PC-9 (cell line): Measurements from ENCODE around the gene TOM1L2. TPM values are rescaled to one million over a fixed set of nuclear protein-coding genes. Genes with fewer than 3 reads are reported as not detected.

Source experiments
- BruUV-seq: library from RNA; stranded (reverse); fragments of 400-500 nt; replicated peaks from 2 replicates; lab custom pipeline; 2021; lab: Mats Ljungman, UMichigan
- CTCF ChIA-PET: fragments of 300-600 bp; sonication (Branson Sonifier 250); formaldehyde crosslinking; loops from one replicate; lab custom pipeline; 2022; ENCODE audit warnings: antibody characterized with exemption; lab: Charles Lee
- POLR2A ChIA-PET: fragments of 300-600 bp; sonication (Branson Sonifier 250); formaldehyde crosslinking; loops from one replicate; lab custom pipeline; 2022; ENCODE audit warnings: antibody characterized with exemption; ENCODE audit not compliant: unreplicated experiment; lab: Charles Lee
- DNase-seq, 2 experiments: peaks; one replicate each; pipeline versions ENCODE4 v3.0.0 to v3.0.0-alpha.2; 2015 to 2022; ENCODE audit warnings: mixed read lengths in 1 of 2
- H2AFZ ChIP-seq: fragments of 200-600 bp; sonication (generic); 2 replicates; pipeline ENCODE4 v1.8.1; 2017; ENCODE audit warnings: antibody characterized with exemption
- H3F3A ChIP-seq: fragments of 200-600 bp; sonication (generic); 2 replicates; pipeline ENCODE4 v1.8.1; 2017; ENCODE audit warnings: antibody characterized with exemption, mild to moderate bottlenecking, low read depth; ENCODE audit not compliant: insufficient read depth
- H3K27ac ChIP-seq: fragments of 200-600 bp; sonication (generic); 2 replicates; pipeline ENCODE4 v1.6.1; 2016; ENCODE audit warnings: mixed run types
- H3K27me3 ChIP-seq: fragments of 200-600 bp; sonication (generic); 2 replicates; pipeline ENCODE4 v1.6.1; 2016; ENCODE audit warnings: low read depth, mixed run types; ENCODE audit not compliant: insufficient read depth
- H3K36me3 ChIP-seq: fragments of 200-600 bp; sonication (generic); 2 replicates; pipeline ENCODE4 v1.6.1; 2016; ENCODE audit warnings: low read depth, mixed run types
- H3K4me1 ChIP-seq: fragments of 200-600 bp; sonication (generic); replicated peaks from 2 replicates; pipeline ENCODE4 v1.6.1; 2016; ENCODE audit warnings: mixed run types; ENCODE audit not compliant: insufficient read depth
- H3K4me2 ChIP-seq: fragments of 200-600 bp; sonication (generic); 2 replicates; pipeline ENCODE4 v1.6.1; 2017; ENCODE audit warnings: mixed run types
- H3K4me3 ChIP-seq: fragments of 200-600 bp; sonication (generic); 2 replicates; pipeline ENCODE4 v1.6.1; 2016; ENCODE audit warnings: mixed run types
- H3K79me2 ChIP-seq: fragments of 200-600 bp; sonication (generic); 2 replicates; pipeline ENCODE4 v1.6.1; 2017; ENCODE audit warnings: low read depth, mixed run types
- H3K9me2 ChIP-seq: fragments of 200-600 bp; sonication (generic); 2 replicates; pipeline ENCODE4 v1.8.1; 2017; ENCODE audit warnings: mild to moderate bottlenecking; ENCODE audit not compliant: insufficient read depth
- H3K9me3 ChIP-seq: fragments of 200-600 bp; sonication (generic); 2 replicates; pipeline ENCODE4 v1.8.1; 2016; ENCODE audit warnings: low read depth; ENCODE audit not compliant: insufficient read depth
- H4K20me1 ChIP-seq: fragments of 200-600 bp; sonication (generic); 2 replicates; pipeline ENCODE4 v1.8.1; 2017; ENCODE audit not compliant: insufficient read depth
- CTCF ChIP-seq: fragments of 200-600 bp; sonication (generic); conservative IDR thresholded peaks from 2 replicates; pipeline ENCODE4 v1.6.1; 2017; ENCODE audit warnings: mixed run types, antibody characterized with exemption, mild to moderate bottlenecking, moderate library complexity
- EZH2 ChIP-seq: fragments of 200-600 bp; sonication (generic); IDR thresholded peaks from 2 replicates; pipeline ENCODE4 v1.8.0; 2017; ENCODE audit warnings: antibody characterized with exemption, low read depth
- intact Hi-C: fragments of 100-400 bp; cut with micrococcal nuclease; formaldehyde crosslinking; loops from one replicate; pipeline ENCODE4 v1.10.0; 2022; ENCODE audit not compliant: unreplicated experiment
- total RNA-seq: library from RNA; stranded (reverse); gene quantifications from 2 replicates; pipeline ENCODE4 v1.2.3, GENCODE V29; 2021

Gene TOM1L2
- total RNA-seq, 1 experiment from 2014 or later = 68.5 TPM

GRCh38 chr17:17835415-17836249, 136.6 kb downstream of the TOM1L2 start:
- H2AFZ ChIP-seq = no peak overlapping the region
- no TSS peak for BruUV-seq
- H3K36me3 ChIP-seq = peaks cover 30% of the 10 kb centered on the region
- H3F3A ChIP-seq = peaks cover 54% of the 10 kb centered on the region
- H4K20me1 ChIP-seq = peaks cover 49% of the 10 kb centered on the region
- H3K4me1 ChIP-seq = peaks cover 61% of the 10 kb centered on the region
- no peaks in the 10 kb centered on the region for H3K9me3 ChIP-seq
- CTCF ChIA-PET = interaction anchor here (0.6 kb wide), 1 partner anchor 324 kb away, joined by 9 read pairs; no protein-coding TSS in a partner anchor
- H3K9me2 ChIP-seq = no peaks in the 10 kb centered on the region
- peak overlapping the region; percentile 61 for H3K4me3 ChIP-seq
- POLR2A ChIA-PET = interaction anchor here (0.6 to 1.7 kb wide), 13 partner anchors 8 to 816 kb away, joined by 3 to 37 read pairs (median 4); no protein-coding TSS in a partner anchor
- no peaks in the 10 kb centered on the region for H3K27me3 ChIP-seq
- TF ChIP-seq CTCF = no peak
- TF ChIP-seq EZH2 = no peak
- DNase-seq = no peak
- intact Hi-C loops = no loop called here
- peak overlapping the region; percentile 94 for H3K4me2 ChIP-seq
- peaks cover 73% of the 10 kb centered on the region for H3K79me2 ChIP-seq
- H3K27ac ChIP-seq = peak overlapping the region; percentile 99

DNA sequence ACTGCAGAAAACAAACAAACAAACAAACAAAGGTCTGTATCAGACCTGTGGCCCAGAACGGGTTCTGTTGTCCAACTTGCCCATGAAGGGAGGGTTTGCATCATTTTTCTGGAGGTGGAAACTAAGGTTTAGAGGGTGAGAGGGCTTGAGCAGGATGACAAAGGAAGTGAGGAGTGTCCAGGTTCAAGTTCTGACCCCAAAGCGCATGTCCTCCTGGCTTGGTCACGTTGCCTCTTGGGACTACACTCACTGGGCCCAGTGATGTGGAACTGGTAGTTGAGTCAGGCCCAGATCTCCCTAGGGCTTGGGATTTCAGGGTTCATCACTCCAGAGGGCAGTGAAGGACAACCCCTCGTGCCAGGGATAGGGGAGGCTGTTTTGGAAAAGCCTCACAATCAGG, 137.2 kb downstream of the TOM1L2 start:
- Histone ChIP-seq H3F3A (peaks cover 60% of the 10 kb centered on the region), H3K27ac (0 out of 2 replicates have a peak overlapping the region, but pooled peaks have one; percentile 23), H4K20me1 (peaks cover 56% of the 10 kb centered on the region), H3K36me3 (peaks cover 35% of the 10 kb centered on the region), H3K4me1 (peaks cover 66% of the 10 kb centered on the region), H3K9me3 (no peaks in the 10 kb centered on the region), H3K9me2 (no peaks in the 10 kb centered on the region), H3K27me3 (no peaks in the 10 kb centered on the region), H3K4me2 (peak overlapping the region; percentile 94), H2AFZ (no peak overlapping the region), H3K79me2 (peaks cover 80% of the 10 kb centered on the region), H3K4me3 (peak overlapping the region; percentile 61; the same call in 1 of the 2 replicates)
- BruUV-seq = TSS peak; percentile 4
- POLR2A ChIA-PET = interaction anchor here (1.3 kb wide), 1 partner anchor 7 kb away, joined by 9 read pairs; no protein-coding TSS in a partner anchor
- CTCF ChIA-PET = no interaction called here
- DNase-seq = no peak
- intact Hi-C loops = no loop called here
- TF ChIP-seq CTCF (no peak), EZH2 (no peak)

GRCh38 chr17:17833658-17834357, 138.4 kb downstream of the TOM1L2 start:
- Histone ChIP-seq H3K9me2 (no peaks in the 10 kb centered on the region), H3K4me3 (peak overlapping the region; percentile 61; the same call in 1 of the 2 replicates), H3K9me3 (no peaks in the 10 kb centered on the region), H3K36me3 (peaks cover 35% of the 10 kb centered on the region), H3K4me2 (peak overlapping the region; percentile 94), H3K27me3 (no peaks in the 10 kb centered on the region), H3K27ac (peak overlapping the region; percentile 23; the same call in 1 of the 2 replicates), H4K20me1 (peaks cover 65% of the 10 kb centered on the region), H3K4me1 (peaks cover 65% of the 10 kb centered on the region), H3K79me2 (peaks cover 88% of the 10 kb centered on the region), H2AFZ (no peak overlapping the region), H3F3A (peaks cover 58% of the 10 kb centered on the region)
- TF ChIP-seq CTCF (no peak), EZH2 (no peak)
- intact Hi-C loops = no loop called here
- BruUV-seq = no TSS peak
- no peak for DNase-seq
- POLR2A ChIA-PET = interaction anchor here (0.5 to 0.7 kb wide), 2 partner anchors 140 to 295 kb away, joined by 3 to 5 read pairs; no protein-coding TSS in a partner anchor
- CTCF ChIA-PET = interaction anchor here (0.5 kb wide), 1 partner anchor 250 kb away, joined by 3 read pairs; no protein-coding TSS in a partner anchor
